LNCAP (cell line): Measurements from ENCODE around the gene ARID3C.

Experiments
- CTCF ChIP-seq: fragments of 450-650 bp; IDR thresholded peaks from 2 replicates; pipeline ENCODE4 v1.5.1; 2017; ENCODE audit warnings: mild to moderate bottlenecking

Gene ARID3C

GRCh38 chr9:34655394-34655793 is 26.5 kb upstream of the ARID3C start:
- no peak for TF ChIP-seq CTCF

- TF ChIP-seq CTCF: no peak
Observed at GRCh38 chr9:34654323-34655051, 25.6 kb upstream of the ARID3C start.

- no peak for TF ChIP-seq CTCF
Observed at GRCh38 chr9:34653151-34654072, 24.5 kb upstream of the ARID3C start.

GRCh38 chr9:34652602-34653000 is 23.7 kb upstream of the ARID3C start:
- no peak for TF ChIP-seq CTCF

GRCh38 chr9:34651876-34652601 is 23.2 kb upstream of the ARID3C start, which contains the start of gene IL11RA:
IL11RA (plus strand) TSS chr9:34652185; CDS start chr9:34655218, 3,033 bp downstream.
- TF ChIP-seq CTCF: peak; percentile 12; the same call in 1 of the 2 replicates

GRCh38 chr9:34651321-34651720 is 22.5 kb upstream of the ARID3C start:
- TF ChIP-seq CTCF: no peak

GRCh38 chr9:34650816-34651215 is 21.9 kb upstream of the ARID3C start:
- TF ChIP-seq CTCF: no peak
